Hematopoietic multipotent progenitor cell treated with erythropoietin and hydrocortisone succinate and interleukin-3 and kit ligand, for 15 days (in vitro differentiated cells): ENCODE data around the gene INPP4B.

Experiments
- DNase-seq: peaks from one replicate; pipeline ENCODE4 v3.0.0-alpha.2; 2015; ENCODE audit warnings: low spot score

INPP4B gene

GRCh38 chr4:142574306-142574705, 271.8 kb downstream of the INPP4B start:
- no peak for DNase-seq

GRCh38 chr4:142572071-142572470, 274.0 kb downstream of the INPP4B start:
- no peak for DNase-seq

- no peak for DNase-seq
Measured at GRCh38 chr4:142567620-142568451, 278.3 kb downstream of the INPP4B start.

- no peak for DNase-seq
Measured at GRCh38 chr4:142567199-142567598, 278.9 kb downstream of the INPP4B start.

- DNase-seq: no peak
Measured at GRCh38 chr4:142566777-142567176, 279.3 kb downstream of the INPP4B start.

- DNase-seq: no peak
Measured at GRCh38 chr4:142566243-142566642, 279.9 kb downstream of the INPP4B start.

GRCh38 chr4:142565771-142566170, 280.3 kb downstream of the INPP4B start:
- no peak for DNase-seq

- DNase-seq: no peak
Measured at GRCh38 chr4:142563682-142564291, 282.3 kb downstream of the INPP4B start.

- DNase-seq: no peak
Measured at GRCh38 chr4:142559986-142560385, 286.1 kb downstream of the INPP4B start.

- DNase-seq: no peak
Measured at GRCh38 chr4:142558851-142559250, 287.2 kb downstream of the INPP4B start.

- no peak for DNase-seq
Measured at GRCh38 chr4:142557239-142557801, 288.8 kb downstream of the INPP4B start.

GRCh38 chr4:142556570-142557238, 289.4 kb downstream of the INPP4B start:
- no peak for DNase-seq

- no peak for DNase-seq
Measured at GRCh38 chr4:142556048-142556447, 290.1 kb downstream of the INPP4B start.

- DNase-seq: no peak
Measured at GRCh38 chr4:142554412-142554811, 291.7 kb downstream of the INPP4B start.

GRCh38 chr4:142551517-142552305, 294.4 kb downstream of the INPP4B start:
- DNase-seq: no peak

- DNase-seq: no peak
Measured at GRCh38 chr4:142550965-142551364, 295.1 kb downstream of the INPP4B start.

- DNase-seq: no peak
Measured at GRCh38 chr4:142549726-142550463, 296.2 kb downstream of the INPP4B start.

- no peak for DNase-seq
Measured at GRCh38 chr4:142549248-142549647, 296.9 kb downstream of the INPP4B start.

GRCh38 chr4:142548491-142548890, 297.6 kb downstream of the INPP4B start:
- no peak for DNase-seq

GRCh38 chr4:142547974-142548373, 298.1 kb downstream of the INPP4B start:
- no peak for DNase-seq

GRCh38 chr4:142544594-142544993, 301.5 kb downstream of the INPP4B start:
- DNase-seq: no peak
